CD4-positive, alpha-beta T cell (primary cell): ENCODE results near the gene TPCN1. TPM values are rescaled to one million over a fixed set of nuclear protein-coding genes. Genes with fewer than 3 reads are reported as not detected.
A peak's percentile ranks its signal among the peaks of the same experiment; 100 is the strongest.

Experiments
- ATAC-seq: fragments of 200-7000 bp; cut with Tn5 transposase; one replicate; pipeline ENCODE4 v1.10.0; 2022; ENCODE audit warnings: mild to moderate bottlenecking; ENCODE audit not compliant: poor library complexity
- CTCF ChIA-PET: fragments of 350-600 bp; sonication (Branson Sonifier 250); formaldehyde crosslinking; loops from one replicate; lab custom pipeline; 2021; ENCODE audit warnings: antibody characterized with exemption, inconsistent platforms; lab: Charles Lee
- POLR2A ChIA-PET: fragments of 350-600 bp; sonication (Branson Sonifier 250); formaldehyde crosslinking; loops from one replicate; lab custom pipeline; 2021; ENCODE audit warnings: antibody characterized with exemption, inconsistent platforms; lab: Charles Lee
- DNase-seq, 14 experiments: peaks; one replicate each; pipeline ENCODE4 v3.0.0-alpha.2; 2013 to 2020; ENCODE audit warnings: mixed read lengths in 2 of 14
- H3K27ac ChIP-seq, 2 donors: one replicate each; pipeline versions ENCODE4 v1.5.1 to v1.7.0; 2013; ENCODE audit warnings: low read length in 2 of 2, low read depth in 1 of 2, mild to moderate bottlenecking in 1 of 2
- H3K27me3 ChIP-seq, 2 experiments: 1 replicate in 1 of 2; 2 replicates in 1 of 2; pipeline versions ENCODE4 v1.6.1 to v1.7.0; 2013; ENCODE audit warnings: low read length in 2 of 2, control low read depth in 1 of 2, mild to moderate bottlenecking in 1 of 2, moderate library complexity in 1 of 2; ENCODE audit not compliant: insufficient read depth in 2 of 2, control insufficient read depth in 1 of 2
- H3K36me3 ChIP-seq: one replicate; pipeline ENCODE4 v1.6.1; 2013; ENCODE audit warnings: low read length, control low read depth; ENCODE audit not compliant: insufficient read depth
- H3K4me1 ChIP-seq: one replicate; pipeline ENCODE4 v1.6.1; 2013; ENCODE audit warnings: low read length, control low read depth; ENCODE audit not compliant: insufficient read depth
- H3K4me3 ChIP-seq: one replicate; pipeline ENCODE4 v1.5.1; 2013; ENCODE audit warnings: mild to moderate bottlenecking, low read length, moderate library complexity
- H3K9me3 ChIP-seq, 2 experiments: 1 replicate in 1 of 2; 2 replicates in 1 of 2; pipeline versions ENCODE4 v1.6.1 to v1.7.0; 2013; ENCODE audit warnings: low read length in 2 of 2, mild to moderate bottlenecking in 2 of 2, control low read depth in 1 of 2, moderate library complexity in 1 of 2; ENCODE audit not compliant: control insufficient read depth in 1 of 2, insufficient read depth in 1 of 2
- H3K27ac Mint-ChIP-seq: one replicate; pipeline ENCODE4 v1.8.0; 2020; ENCODE audit warnings: mixed read lengths
- H3K27me3 Mint-ChIP-seq: one replicate; pipeline ENCODE4 v1.8.0; 2021; ENCODE audit warnings: mixed read lengths
- H3K36me3 Mint-ChIP-seq: one replicate; pipeline ENCODE4 v1.8.0; 2021; ENCODE audit warnings: low read depth, mixed read lengths
- H3K4me1 Mint-ChIP-seq: one replicate; pipeline ENCODE4 v1.8.0; 2021; ENCODE audit warnings: low read depth, mixed read lengths
- H3K4me3 Mint-ChIP-seq: one replicate; pipeline ENCODE4 v1.8.0; 2020; ENCODE audit warnings: mild to moderate bottlenecking, mixed read lengths
- H3K9me3 Mint-ChIP-seq: one replicate; pipeline ENCODE4 v1.8.0; 2020; ENCODE audit warnings: mixed read lengths
- intact Hi-C, 2 experiments: fragments of 100-400 bp; cut with DNase I in 1 of 2; cut with micrococcal nuclease in 1 of 2; formaldehyde crosslinking; loops; one replicate each; pipeline versions ENCODE4 v1.15.1 to v1.9.0; 2023 to 2025; cut with DNase I, micrococcal nuclease
- total RNA-seq, 174 experiments: library from RNA in 2 of 174; stranded (reverse) in 2 of 174; gene quantifications; one replicate each; pipeline ENCODE4 v1.2.3 and lab custom pipeline; 2021 to 2026
- TF ChIP-seq, protein P1 (sequence below): fragments of 200-600 bp; IDR thresholded peaks from one replicate; pipeline ENCODE4 v1.8.0; 2022; ENCODE audit warnings: antibody characterized with exemption, mild to moderate bottlenecking

TPCN1 gene
- total RNA-seq, 2 experiments from 2014 or later: 52.4 to 59.7 TPM

GRCh38 chr12:113333877-113334785 lies 112.9 kb downstream of the TPCN1 start:
- ChIA-PET POLR2A (interaction anchor here (1.0 to 1.3 kb wide), 5 partner anchors 8 to 113 kb away, joined by 3 to 7 read pairs (median 4); partner anchors contain the start of genes PLBD2, SDSL and TPCN1), CTCF (interaction anchor here (1.0 kb wide), 1 partner anchor 112 kb away, joined by 4 read pairs; the partner anchor contains the start of gene TPCN1)
- Histone ChIP-seq H3K4me3 (peak overlapping the region; percentile 94), H3K27me3 (no peaks in the 10 kb centered on the region), H3K9me3 (no peaks in the 10 kb centered on the region), H3K27ac (peak overlapping the region in 1 of 2 donors; percentile 25), H3K4me1 (peaks cover 41% of the 10 kb centered on the region), H3K36me3 (peaks cover 26% of the 10 kb centered on the region)
- Mint-ChIP-seq H3K36me3 (peaks cover 48% of the 10 kb centered on the region), H3K27ac (peak overlapping the region; percentile 87), H3K4me3 (peak overlapping the region; percentile 99), H3K9me3 (no peaks in the 10 kb centered on the region), H3K27me3 (no peaks in the 10 kb centered on the region), H3K4me1 (peaks cover 53% of the 10 kb centered on the region)
- intact Hi-C loops: loop anchor here in 1 of 2 experiments (5.0 to 10.0 kb wide), 3 partner anchors 112 to 631 kb away; partner anchors contain the start of genes DDX54, RBM19, RITA1 and TPCN1
- DNase-seq (peak in 7 of 14 experiments; percentile 12 to 50 (median 45)), ATAC-seq (peak; percentile 40)
- TF ChIP-seq, protein P1, sequence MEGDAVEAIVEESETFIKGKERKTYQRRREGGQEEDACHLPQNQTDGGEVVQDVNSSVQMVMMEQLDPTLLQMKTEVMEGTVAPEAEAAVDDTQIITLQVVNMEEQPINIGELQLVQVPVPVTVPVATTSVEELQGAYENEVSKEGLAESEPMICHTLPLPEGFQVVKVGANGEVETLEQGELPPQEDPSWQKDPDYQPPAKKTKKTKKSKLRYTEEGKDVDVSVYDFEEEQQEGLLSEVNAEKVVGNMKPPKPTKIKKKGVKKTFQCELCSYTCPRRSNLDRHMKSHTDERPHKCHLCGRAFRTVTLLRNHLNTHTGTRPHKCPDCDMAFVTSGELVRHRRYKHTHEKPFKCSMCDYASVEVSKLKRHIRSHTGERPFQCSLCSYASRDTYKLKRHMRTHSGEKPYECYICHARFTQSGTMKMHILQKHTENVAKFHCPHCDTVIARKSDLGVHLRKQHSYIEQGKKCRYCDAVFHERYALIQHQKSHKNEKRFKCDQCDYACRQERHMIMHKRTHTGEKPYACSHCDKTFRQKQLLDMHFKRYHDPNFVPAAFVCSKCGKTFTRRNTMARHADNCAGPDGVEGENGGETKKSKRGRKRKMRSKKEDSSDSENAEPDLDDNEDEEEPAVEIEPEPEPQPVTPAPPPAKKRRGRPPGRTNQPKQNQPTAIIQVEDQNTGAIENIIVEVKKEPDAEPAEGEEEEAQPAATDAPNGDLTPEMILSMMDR: no peak

DNA sequence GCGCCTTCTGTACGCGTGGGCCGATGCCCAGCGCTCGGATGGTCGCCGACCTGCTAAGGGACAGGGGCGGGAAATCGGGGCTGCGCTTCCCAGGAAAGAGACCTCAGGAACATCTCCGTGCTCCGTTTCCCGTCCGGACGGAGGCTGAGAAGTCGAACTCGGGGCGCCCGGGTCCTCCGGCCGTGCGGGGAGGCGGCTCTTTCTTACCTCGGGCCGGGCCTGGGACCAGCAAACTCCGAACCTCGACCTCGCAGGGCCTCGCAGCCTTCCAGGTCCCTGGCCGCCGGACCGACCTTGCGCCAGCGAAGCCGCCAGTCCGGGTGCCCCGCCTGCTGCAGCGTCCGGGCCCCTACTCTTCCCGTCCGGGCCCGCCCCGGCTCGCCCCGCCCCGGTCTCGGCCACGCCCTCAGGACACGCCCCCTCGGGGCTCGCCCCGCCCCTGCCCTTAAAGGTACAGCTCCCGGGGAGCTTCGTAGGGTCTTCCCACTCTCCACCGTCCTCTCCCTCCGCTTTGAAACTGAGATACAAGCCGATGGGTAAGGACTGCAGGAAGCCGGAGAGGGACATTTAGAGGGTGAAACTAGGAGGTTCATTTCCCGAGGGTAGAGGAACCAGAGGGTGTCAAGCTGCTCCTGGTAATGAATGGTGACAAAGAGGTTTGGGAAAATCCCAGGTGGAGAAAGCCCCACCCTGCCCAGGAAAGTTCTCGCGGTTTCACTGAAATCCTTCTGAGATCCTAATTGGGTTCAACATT lies 113.7 kb downstream of the TPCN1 start, which contains the start of gene SLC8B1:
Gene SLC8B1, minus strand, starts transcription at position 324 of the 754 bp plus-strand sequence. CDS start 2,231 bp downstream, outside the sequence.
- DNase-seq (peak; percentile 69 to 95 (median 86)), ATAC-seq (peak; percentile 97)
- Histone ChIP-seq H3K4me1 (peaks cover 33% of the 10 kb centered on the region), H3K27ac (peak within 1 kb of the TSS in 1 of 2 donors; percentile 25), H3K27me3 (no peaks in the 10 kb centered on the region), H3K36me3 (peaks cover 19% of the 10 kb centered on the region), H3K9me3 (no peaks in the 10 kb centered on the region), H3K4me3 (peak within 1 kb of the TSS; percentile 94)
- Mint-ChIP-seq H3K4me1 (peaks cover 45% of the 10 kb centered on the region), H3K4me3 (peak within 1 kb of the TSS; percentile 99), H3K9me3 (no peaks in the 10 kb centered on the region), H3K27ac (peak within 1 kb of the TSS; percentile 87), H3K27me3 (no peaks in the 10 kb centered on the region), H3K36me3 (peaks cover 39% of the 10 kb centered on the region)
- CTCF ChIA-PET: interaction anchor here (1.0 to 1.2 kb wide), 2 partner anchors 113 to 342 kb away, joined by 3 to 4 read pairs; partner anchors contain the start of gene TPCN1
- intact Hi-C loops: loop anchor here (1.0 to 10.0 kb wide), 4 partner anchors 23 to 630 kb away; partner anchors contain the start of genes PLBD2 (in 2 of the 2), DDX54 (in 1 of the 2), RBM19 (in 1 of the 2) and RITA1 (in 1 of the 2)
- TF ChIP-seq, protein P1: no peak
- POLR2A ChIA-PET: interaction anchor here (0.6 to 1.3 kb wide), 9 partner anchors 8 to 114 kb away, joined by 3 to 7 read pairs (median 3); partner anchors contain the start of genes PLBD2, SDSL and TPCN1

DNA sequence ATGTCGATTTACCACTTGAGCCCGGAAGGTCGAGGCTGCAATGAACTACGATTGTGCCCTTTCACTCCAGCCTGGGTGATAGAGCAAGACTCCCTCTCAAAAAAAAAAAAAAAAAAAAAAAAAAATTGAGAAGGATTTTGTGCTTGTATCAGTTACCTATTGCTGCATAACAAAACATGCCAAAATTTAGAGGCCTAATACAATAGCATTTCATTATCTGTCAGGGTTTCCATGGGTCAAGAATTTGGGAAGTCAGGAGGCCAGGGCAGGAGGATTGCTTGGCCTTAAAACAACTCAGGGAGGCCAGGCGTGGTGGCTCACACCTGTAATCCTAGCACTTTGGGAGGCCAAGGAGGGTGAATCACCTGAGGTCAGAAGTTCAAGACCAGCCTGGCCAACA lies 118.3 kb downstream of the TPCN1 start:
- TF ChIP-seq, protein P1: no peak
- H3K9me3 Mint-ChIP-seq: no peaks in the 10 kb centered on the region
- peaks cover 1% of the 10 kb centered on the region for H3K36me3 Mint-ChIP-seq
- CTCF ChIA-PET: no interaction called here
- peaks cover 6% of the 10 kb centered on the region for H3K4me1 Mint-ChIP-seq
- H3K27me3 Mint-ChIP-seq: no peaks in the 10 kb centered on the region
- no peaks in the 10 kb centered on the region for H3K36me3 ChIP-seq
- H3K27ac ChIP-seq: no peak overlapping the region
- DNase-seq (no peak), ATAC-seq (no peak)
- no peak overlapping the region for H3K27ac Mint-ChIP-seq
- no peaks in the 10 kb centered on the region for H3K9me3 ChIP-seq
- H3K27me3 ChIP-seq: no peaks in the 10 kb centered on the region
- no peak overlapping the region for H3K4me3 Mint-ChIP-seq
- intact Hi-C loops: loop anchor here in 1 of 2 experiments (10.0 kb wide), 1 partner anchor 625 kb away; the partner anchor contains the start of gene RBM19
- H3K4me3 ChIP-seq: no peak overlapping the region
- peaks cover 8% of the 10 kb centered on the region for H3K4me1 ChIP-seq
- POLR2A ChIA-PET: no interaction called here
